Measurements from ENCODE around the gene PSMA1.

The PSMA1 gene

GRCh38 chr11:14455648-14456430 is 64.3 kb downstream of the PSMA1 start:
- DNase-seq, result no peak
- CTCF ChIA-PET, result interaction anchor here (0.8 to 8.1 kb wide), 35 partner anchors 10 to 684 kb away, joined by 3 to 179 read pairs (median 4); no protein-coding TSS in a partner anchor
- Histone ChIP-seq H3K4me3 (ENCODE audit: control insufficient read depth in 1 of 7, extremely low read depth in 1 of 7, insufficient read depth in 4 of 7, low read depth in 2 of 7, low read length in 6 of 7) (no peak overlapping the region), H3K9me3 (ENCODE audit: control extremely low read depth in 1 of 5, control insufficient read depth in 4 of 5, insufficient read depth in 2 of 5, low read depth in 1 of 5, low read length in 4 of 5) (no peaks in the 10 kb centered on the region), H3K36me3 (ENCODE audit: control insufficient read depth in 4 of 4, insufficient read depth in 4 of 4, low read length in 3 of 4) (peaks cover 13 to 41% (median 26%) of the 10 kb centered on the region in 4 experiments), H3K4me1 (ENCODE audit: control extremely low read depth in 1 of 4, control insufficient read depth in 4 of 4, insufficient read depth in 4 of 4, low read length in 3 of 4) (peaks cover 0 to 4% (median 0%) of the 10 kb centered on the region in 4 experiments), H3K27me3 (replicated peaks in 2 of 5; ENCODE audit: control insufficient read depth in 4 of 5, insufficient read depth in 5 of 5, low read length in 4 of 5) (no peaks in the 10 kb centered on the region), H3K27ac (ENCODE audit: insufficient read depth in 1 of 2, low read depth in 1 of 2, low read length in 2 of 2, poor library complexity in 1 of 2, severe bottlenecking in 2 of 2) (no peak overlapping the region)
- POLR2A ChIA-PET, result interaction anchor here (0.6 to 1.0 kb wide), 2 partner anchors 42 to 155 kb away, joined by 3 to 4 read pairs; no protein-coding TSS in a partner anchor
- WGBS (ENCODE audit: insufficient coverage), result 100% methylated on average over 1 of the region's 3 CpGs
